T-helper 2 cell treated with Interferon-gamma antibody and Interleukin-4, amounts not matched to agents 5 μg/mL and 100 μg/mL, for 36 hours (primary cell): ENCODE data around the gene SLC1A5.

ENCODE experiments used
- DNase-seq: peaks from one replicate; pipeline ENCODE4 v3.0.0; 2021; ENCODE audit warnings: low spot score
- H3K27ac Mint-ChIP-seq: one replicate; pipeline ENCODE4 v1.8.0; 2021; ENCODE audit warnings: mild to moderate bottlenecking, mixed read lengths
- H3K27me3 Mint-ChIP-seq: one replicate; pipeline ENCODE4 v1.8.0; 2021; ENCODE audit warnings: low read depth, mixed read lengths
- H3K36me3 Mint-ChIP-seq: one replicate; pipeline ENCODE4 v1.8.0; 2021; ENCODE audit warnings: low read depth, mixed read lengths
- H3K4me1 Mint-ChIP-seq: one replicate; pipeline ENCODE4 v1.8.0; 2021; ENCODE audit warnings: low read depth, mixed read lengths
- H3K4me3 Mint-ChIP-seq: one replicate; pipeline ENCODE4 v1.8.0; 2022; ENCODE audit warnings: mild to moderate bottlenecking, moderate library complexity, mixed read lengths
- H3K9me3 Mint-ChIP-seq: one replicate; pipeline ENCODE4 v1.8.0; 2021; ENCODE audit warnings: mixed read lengths

The SLC1A5 gene

DNA sequence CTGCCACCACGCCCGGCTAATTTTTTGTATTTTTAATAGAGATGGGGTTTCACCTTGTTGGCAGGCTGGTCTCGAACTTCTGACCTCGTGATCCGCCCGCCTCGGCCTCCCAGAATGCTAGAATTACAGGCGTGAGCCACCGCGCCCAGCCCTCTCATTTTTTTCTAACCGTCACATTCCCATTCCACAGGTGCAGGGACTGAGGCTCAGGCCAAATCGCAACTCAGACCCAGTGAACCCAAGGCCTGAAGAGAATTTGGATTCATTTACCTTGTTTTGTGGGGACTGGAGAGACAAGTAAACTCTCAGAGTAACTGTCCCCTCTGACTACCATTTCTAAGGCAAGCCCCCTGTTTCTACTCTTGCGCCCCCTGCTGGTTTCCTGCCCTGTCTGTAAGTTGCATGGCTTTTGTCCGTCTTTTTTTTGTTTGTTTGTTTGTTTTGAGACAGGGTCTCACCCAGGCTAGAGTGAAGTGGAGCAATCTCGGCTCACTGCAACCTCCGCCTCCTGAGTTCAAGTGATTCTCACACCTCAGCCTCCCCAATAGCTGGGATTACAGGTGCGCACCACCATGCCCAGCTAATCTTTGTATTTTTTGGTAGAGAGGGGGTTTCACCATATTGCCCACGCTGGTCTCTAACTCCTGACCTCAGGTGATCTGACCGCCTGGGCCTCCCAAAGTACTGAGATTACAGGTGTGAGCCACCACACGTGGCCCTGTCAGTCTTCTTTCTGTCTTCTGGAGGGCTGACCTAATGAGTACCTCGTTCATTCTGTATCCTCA, 39.9 kb downstream of the SLC1A5 start:
- H3K36me3 Mint-ChIP-seq = peaks cover 16% of the 10 kb centered on the region
- peak overlapping the region; percentile 49 for H3K27ac Mint-ChIP-seq
- peak; percentile 49 for DNase-seq
- H3K9me3 Mint-ChIP-seq = no peaks in the 10 kb centered on the region
- peak overlapping the region; percentile 56 for H3K4me3 Mint-ChIP-seq
- peaks cover 26% of the 10 kb centered on the region for H3K4me1 Mint-ChIP-seq
- no peaks in the 10 kb centered on the region for H3K27me3 Mint-ChIP-seq

DNA sequence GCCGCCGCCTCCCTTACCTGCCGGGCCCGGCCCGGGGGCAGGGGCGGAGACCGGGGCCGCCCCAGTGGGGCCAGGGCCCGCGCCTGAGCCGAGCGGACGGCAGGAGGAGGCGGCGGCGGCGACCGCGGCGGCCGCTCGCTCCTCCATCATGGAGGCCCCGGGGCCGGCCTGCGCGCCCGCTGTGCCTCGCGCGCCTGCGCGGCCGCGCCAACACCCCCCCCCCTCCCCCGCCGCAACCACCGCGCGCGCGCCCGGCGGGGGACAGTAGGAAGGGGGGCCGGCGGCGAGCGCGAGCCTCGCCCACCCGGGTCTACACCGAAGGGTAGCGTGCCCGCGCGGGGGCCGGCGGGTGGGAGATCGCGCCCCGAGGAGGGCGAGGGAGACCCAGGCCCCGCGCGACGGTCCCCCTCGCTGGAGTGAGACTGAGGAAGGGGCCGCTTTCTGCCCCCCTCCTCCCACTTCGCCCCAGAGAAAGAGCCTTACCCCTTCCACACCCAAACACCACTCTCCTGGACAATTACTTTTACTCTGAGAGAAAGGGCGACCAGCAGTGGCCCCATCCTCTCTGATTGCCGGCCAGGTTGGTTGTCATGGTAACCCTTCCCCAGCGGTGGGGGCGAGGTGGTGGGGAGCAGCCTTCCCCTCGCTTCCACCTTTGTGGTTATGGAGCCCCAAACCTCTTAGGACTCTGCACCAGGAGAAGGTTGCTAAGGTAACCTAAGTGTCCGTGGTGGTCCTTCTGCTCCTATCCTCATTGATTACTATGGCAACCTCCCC, 41.9 kb downstream of the SLC1A5 start, which contains the start of gene STRN4:
STRN4 (minus strand) TSS at position 170 of the 777 bp plus-strand sequence; CDS start at position 150, 20 bp downstream.
- H3K36me3 Mint-ChIP-seq = peaks cover 19% of the 10 kb centered on the region
- H3K27me3 Mint-ChIP-seq = no peaks in the 10 kb centered on the region
- DNase-seq = peak; percentile 38
- H3K27ac Mint-ChIP-seq = peak within 1 kb of the TSS; percentile 87
- H3K4me3 Mint-ChIP-seq = peak within 1 kb of the TSS; percentile 92
- H3K4me1 Mint-ChIP-seq = peaks cover 36% of the 10 kb centered on the region
- H3K9me3 Mint-ChIP-seq = no peaks in the 10 kb centered on the region

DNA sequence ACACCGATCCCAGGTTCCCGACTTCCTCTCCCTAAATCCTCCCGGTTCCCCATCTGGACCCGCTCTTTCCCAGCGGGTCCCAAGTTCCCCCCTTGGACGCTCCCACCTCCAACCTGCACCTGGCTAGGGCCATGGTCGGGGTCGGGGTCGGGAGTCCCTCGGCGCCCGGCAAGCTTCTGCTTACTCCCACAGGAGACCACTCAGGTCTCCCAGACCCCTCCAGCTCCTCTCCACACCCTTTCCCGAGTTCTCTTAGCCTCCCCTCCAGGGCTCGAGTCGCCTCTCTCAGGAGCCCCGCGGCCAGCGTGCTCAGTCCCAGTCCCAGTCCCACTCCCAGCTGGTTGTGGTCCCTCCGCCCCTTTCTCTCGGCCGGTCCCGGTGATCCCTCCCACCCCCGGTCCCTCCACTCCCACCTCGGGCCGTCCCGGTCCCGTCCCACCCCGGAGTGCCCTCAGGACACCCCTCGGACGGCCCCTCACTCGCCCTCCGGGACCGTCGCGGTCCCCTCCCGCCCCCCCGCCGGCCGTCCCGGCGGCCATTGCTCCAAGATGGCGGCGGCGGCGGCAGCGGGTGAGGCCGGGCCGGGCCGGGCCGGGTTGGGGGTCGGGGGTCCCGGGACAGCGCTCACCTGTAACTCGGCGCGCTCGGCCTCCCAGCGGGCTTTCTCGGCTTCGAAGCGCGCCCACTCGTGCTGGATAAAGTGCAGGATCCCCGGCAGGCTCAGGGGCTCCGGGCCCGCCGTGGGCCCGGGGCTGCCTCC, 42.7 kb downstream of the SLC1A5 start, which contains the start of gene FKRP:
FKRP (plus strand) TSS at position 537 of the 760 bp plus-strand sequence. CDS start 9,394 bp downstream, outside the sequence.
- Mint-ChIP-seq H3K4me3 (peak within 1 kb of the TSS; percentile 92), H3K36me3 (peaks cover 16% of the 10 kb centered on the region), H3K4me1 (peaks cover 39% of the 10 kb centered on the region), H3K27me3 (no peaks in the 10 kb centered on the region), H3K9me3 (no peaks in the 10 kb centered on the region), H3K27ac (peak within 1 kb of the TSS; percentile 87)
- peak; percentile 26 for DNase-seq

DNA sequence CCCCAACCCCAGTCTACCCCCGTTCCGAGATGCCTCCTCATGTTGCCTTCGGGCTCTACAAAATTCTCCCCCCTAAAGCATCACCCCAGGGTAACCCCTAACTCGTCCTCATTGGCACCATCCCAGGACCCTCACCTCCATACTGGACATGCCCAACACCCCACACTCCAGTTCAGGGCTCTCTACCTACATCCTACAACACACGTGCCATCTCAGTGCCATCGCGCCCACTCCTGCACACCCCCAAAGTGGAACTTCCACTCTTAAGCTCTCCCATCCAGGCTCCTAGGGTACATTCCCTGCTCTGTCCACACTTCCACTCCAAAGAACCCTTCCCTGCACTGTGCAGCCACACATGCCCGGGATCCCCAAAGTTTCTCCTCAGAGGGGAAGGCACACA, 43.4 kb downstream of the SLC1A5 start:
- peaks cover 15% of the 10 kb centered on the region for H3K36me3 Mint-ChIP-seq
- H3K4me1 Mint-ChIP-seq = peaks cover 40% of the 10 kb centered on the region
- H3K27me3 Mint-ChIP-seq = no peaks in the 10 kb centered on the region
- no peak for DNase-seq
- H3K4me3 Mint-ChIP-seq = peak overlapping the region; percentile 92
- no peaks in the 10 kb centered on the region for H3K9me3 Mint-ChIP-seq
- peak overlapping the region; percentile 87 for H3K27ac Mint-ChIP-seq

DNA sequence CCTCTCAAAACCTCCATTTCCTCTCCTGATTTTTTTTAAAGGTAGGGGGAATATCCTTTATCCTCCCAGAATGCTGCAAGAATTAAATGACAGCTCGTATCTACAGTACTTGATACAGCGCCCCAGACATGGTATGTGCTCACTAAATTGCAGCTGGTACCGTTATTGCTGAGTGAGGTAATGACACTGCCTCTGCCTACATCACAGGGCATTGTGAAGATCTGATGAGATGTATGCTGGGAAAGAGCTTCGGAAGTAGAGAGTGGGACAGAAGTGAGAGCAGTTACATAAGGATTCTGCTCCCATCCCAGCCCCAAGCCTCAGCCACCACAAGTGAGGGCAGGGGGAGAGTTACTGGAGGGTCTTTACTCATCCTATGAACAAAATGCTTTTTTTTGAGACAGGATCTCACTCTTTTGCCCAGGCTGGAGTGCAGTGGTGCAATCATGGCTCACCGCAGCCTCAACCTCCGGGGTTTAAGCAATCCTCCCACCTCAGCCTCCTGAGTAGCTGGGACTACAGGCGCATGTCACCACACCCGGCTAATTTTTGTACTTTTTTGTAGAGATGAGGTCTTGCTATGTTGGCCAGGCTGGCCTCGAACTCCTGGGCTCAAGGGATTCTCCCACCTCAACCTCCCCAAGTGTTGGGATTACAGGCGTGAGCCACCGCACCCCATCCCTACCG, 44.2 kb downstream of the SLC1A5 start:
- no peaks in the 10 kb centered on the region for H3K9me3 Mint-ChIP-seq
- peaks cover 40% of the 10 kb centered on the region for H3K4me1 Mint-ChIP-seq
- peak overlapping the region; percentile 92 for H3K4me3 Mint-ChIP-seq
- no peaks in the 10 kb centered on the region for H3K27me3 Mint-ChIP-seq
- H3K27ac Mint-ChIP-seq = peak overlapping the region; percentile 52
- DNase-seq = no peak
- H3K36me3 Mint-ChIP-seq = peaks cover 19% of the 10 kb centered on the region

DNA sequence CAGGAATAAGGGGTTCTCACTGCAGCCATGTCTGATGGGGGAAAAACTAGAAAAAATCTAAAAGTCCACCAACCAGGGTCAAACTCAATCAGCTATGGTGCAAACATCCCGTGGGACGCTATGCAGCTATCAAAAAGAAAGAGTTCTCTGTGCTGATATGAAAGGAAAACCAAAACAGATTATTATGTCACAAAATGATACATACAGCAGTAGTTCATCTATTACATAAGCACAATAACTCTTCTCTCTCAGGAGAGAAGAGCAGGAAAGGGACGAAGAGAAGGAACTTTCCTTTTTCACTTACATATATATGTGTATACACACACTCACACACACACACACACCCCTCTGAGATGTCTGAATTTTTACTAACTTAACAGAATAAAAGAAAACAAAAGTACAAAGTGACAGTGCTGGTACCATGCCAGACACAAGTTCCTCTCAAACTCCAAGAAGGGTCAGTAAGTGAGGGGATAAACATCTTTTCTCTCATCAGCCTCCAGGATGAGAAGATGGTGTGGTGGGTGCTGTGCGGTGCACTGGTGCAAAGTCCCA, 45.4 kb downstream of the SLC1A5 start:
- Mint-ChIP-seq H3K4me3 (peak overlapping the region; percentile 38), H3K27me3 (no peaks in the 10 kb centered on the region), H3K36me3 (peaks cover 21% of the 10 kb centered on the region), H3K4me1 (peaks cover 39% of the 10 kb centered on the region), H3K27ac (peak overlapping the region; percentile 45), H3K9me3 (no peaks in the 10 kb centered on the region)
- no peak for DNase-seq

DNA sequence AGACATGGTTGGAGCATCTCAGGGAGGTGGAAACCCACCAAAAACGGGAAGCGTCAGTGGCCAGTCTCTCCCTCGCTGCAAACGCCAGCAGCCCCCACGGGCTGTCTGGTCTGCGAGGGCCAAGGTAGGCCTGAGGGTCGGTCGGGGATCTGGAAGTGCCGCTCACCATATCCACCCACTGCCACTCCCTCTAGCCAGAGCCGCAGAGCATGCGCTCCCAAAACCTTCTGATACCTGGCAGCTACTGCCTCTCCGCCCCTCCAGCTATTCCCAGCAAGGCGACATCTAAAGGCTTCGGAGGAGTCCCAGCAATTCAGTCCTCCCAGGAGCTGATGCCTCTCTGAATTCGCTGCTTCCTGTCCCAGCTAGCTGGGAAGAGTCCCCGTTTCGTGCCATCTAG, 46.9 kb downstream of the SLC1A5 start:
- no peak overlapping the region for H3K27ac Mint-ChIP-seq
- no peak overlapping the region for H3K4me3 Mint-ChIP-seq
- H3K4me1 Mint-ChIP-seq = peaks cover 28% of the 10 kb centered on the region
- DNase-seq = no peak
- H3K9me3 Mint-ChIP-seq = no peaks in the 10 kb centered on the region
- H3K27me3 Mint-ChIP-seq = no peaks in the 10 kb centered on the region
- H3K36me3 Mint-ChIP-seq = peaks cover 28% of the 10 kb centered on the region

DNA sequence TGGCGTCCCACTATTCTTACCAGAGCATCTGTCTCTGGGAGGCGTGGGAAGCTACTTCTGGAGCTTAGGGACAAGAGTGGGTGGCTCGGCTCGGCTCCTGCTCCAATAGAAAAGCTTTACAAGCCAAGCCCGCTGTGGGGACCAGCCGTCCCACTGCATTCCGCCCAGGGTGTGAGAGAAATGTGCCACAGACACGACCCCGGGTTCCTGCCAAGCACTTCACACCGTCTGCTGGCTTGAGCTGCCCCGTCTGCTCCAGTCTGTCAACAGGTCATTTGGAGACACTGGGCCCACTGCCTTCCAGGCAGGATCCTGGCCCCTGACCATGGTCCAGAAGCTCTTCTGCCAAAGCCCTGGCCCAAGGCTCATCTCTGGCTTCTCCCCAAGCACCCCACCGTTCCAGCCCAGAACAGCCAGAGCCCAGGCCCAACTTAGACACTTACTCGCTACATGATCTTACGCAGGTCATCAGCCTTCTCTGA, 49.1 kb downstream of the SLC1A5 start:
- Mint-ChIP-seq H3K27me3 (no peaks in the 10 kb centered on the region), H3K9me3 (no peaks in the 10 kb centered on the region), H3K36me3 (peaks cover 26% of the 10 kb centered on the region), H3K27ac (peak overlapping the region; percentile 21), H3K4me3 (no peak overlapping the region), H3K4me1 (peaks cover 21% of the 10 kb centered on the region)
- DNase-seq = no peak

DNA sequence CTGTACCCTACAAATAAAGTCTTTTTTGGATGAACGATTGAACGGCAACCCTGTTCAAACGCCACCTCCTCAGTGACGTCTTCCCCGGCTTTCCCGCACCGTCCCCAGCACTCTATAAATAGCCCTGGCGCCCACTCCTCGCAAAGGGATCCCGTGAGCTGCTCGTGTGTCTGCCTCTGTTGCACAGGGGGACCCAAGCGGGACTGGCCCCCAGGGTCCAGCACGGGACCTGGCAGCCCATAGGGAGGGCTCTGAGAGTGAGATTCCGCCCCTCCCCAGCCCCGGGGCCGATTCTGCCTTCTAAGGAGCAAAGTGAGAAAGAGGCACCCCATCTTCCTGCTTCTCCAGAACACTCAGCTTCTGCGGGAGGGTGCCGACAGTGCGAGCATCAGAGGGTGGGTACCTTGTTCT, 50.6 kb downstream of the SLC1A5 start:
- DNase-seq = no peak
- Mint-ChIP-seq H3K36me3 (peaks cover 28% of the 10 kb centered on the region), H3K4me3 (no peak overlapping the region), H3K4me1 (peaks cover 15% of the 10 kb centered on the region), H3K9me3 (no peaks in the 10 kb centered on the region), H3K27ac (no peak overlapping the region), H3K27me3 (no peaks in the 10 kb centered on the region)

DNA sequence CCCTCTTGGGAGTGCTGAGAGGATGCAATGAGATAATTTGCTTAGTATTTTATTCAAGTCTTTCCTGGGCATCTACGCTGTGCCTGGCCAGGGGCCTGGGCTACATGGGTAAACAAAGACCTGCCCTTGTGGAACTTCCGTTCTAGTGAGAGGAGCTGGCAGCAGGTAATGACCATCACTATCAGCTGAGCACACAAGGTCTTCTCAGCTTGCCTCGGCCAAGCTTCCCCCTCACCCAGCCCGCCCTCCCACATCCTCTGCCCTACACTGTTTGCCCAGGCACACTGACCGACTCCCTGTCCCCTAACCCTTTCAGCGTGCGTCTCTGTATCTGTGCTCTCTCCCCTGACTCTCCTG, 51.1 kb downstream of the SLC1A5 start:
- H3K4me3 Mint-ChIP-seq = no peak overlapping the region
- no peak for DNase-seq
- peaks cover 27% of the 10 kb centered on the region for H3K36me3 Mint-ChIP-seq
- peaks cover 13% of the 10 kb centered on the region for H3K4me1 Mint-ChIP-seq
- no peaks in the 10 kb centered on the region for H3K9me3 Mint-ChIP-seq
- no peak overlapping the region for H3K27ac Mint-ChIP-seq
- no peaks in the 10 kb centered on the region for H3K27me3 Mint-ChIP-seq

DNA sequence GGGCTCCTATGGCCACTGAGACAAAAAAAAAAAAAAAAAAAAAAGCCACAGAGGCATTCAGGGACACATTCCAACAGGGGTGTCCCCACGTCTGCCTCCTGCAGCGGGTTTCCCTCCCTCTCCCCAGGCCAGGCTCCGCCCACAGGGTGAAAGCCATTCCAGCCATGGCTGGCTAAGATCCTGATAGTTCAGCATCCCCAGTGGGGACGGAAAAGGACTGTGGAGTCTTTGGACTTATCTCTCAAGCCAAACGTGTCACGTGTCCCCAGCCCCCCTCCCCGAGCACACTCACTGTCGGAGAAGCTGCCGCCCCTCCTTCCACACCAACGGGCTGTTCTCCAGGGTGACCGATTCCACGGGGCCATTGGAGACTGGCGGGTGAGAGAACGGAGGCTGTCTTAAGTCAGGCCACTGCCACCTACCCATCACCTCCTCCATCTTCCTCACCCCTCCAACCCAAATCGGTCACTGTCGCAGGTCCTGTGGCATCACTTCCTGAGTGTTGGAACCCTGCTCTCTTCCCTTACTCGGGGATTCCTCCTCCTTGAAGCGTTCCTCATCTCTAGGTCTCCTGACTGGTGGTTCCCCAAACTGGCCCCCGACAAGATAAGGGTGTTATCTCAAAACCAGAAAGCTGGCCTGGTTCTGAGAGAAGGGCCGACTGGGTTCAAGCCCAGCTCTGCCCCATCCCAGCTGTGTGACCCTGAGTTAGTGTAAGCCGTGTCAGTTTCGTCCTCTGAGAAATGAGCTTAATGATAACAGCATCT, 51.7 kb downstream of the SLC1A5 start:
- no peak overlapping the region for H3K27ac Mint-ChIP-seq
- H3K36me3 Mint-ChIP-seq = peaks cover 30% of the 10 kb centered on the region
- H3K4me1 Mint-ChIP-seq = peaks cover 7% of the 10 kb centered on the region
- no peaks in the 10 kb centered on the region for H3K27me3 Mint-ChIP-seq
- no peak for DNase-seq
- H3K9me3 Mint-ChIP-seq = no peaks in the 10 kb centered on the region
- no peak overlapping the region for H3K4me3 Mint-ChIP-seq

DNA sequence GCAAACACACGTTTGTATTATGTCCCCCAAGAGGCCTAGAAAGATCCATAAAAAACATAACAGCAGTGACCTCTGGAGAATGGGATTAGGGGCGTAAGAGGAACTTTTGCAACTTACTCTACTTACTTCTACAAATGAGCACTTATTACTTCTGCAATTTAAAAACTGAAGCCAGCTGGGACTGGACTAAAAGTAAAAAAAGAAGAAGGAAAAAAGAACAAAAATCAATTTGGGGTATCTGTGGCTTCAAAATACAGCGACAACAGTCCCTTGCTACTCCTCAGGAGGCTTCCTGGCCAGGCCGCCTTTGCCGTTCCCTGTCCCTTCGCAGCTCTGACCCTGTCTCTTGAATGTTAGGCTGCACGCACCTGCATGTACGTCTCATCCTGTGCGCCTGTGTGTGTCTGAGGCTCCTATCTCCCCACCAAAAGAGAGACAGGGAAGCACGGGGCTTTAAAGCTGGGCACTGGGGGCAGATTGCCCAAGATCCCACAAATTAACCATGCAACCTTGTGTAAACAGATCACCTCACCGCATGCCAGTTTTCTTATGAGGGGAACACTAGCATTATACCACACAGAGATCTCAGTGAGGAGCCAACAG, 54.6 kb downstream of the SLC1A5 start:
- Mint-ChIP-seq H3K4me3 (no peak overlapping the region), H3K4me1 (peaks cover 8% of the 10 kb centered on the region), H3K27me3 (no peaks in the 10 kb centered on the region), H3K9me3 (no peaks in the 10 kb centered on the region), H3K27ac (no peak overlapping the region), H3K36me3 (peaks cover 36% of the 10 kb centered on the region)
- no peak for DNase-seq
